Liver (tissue), 3 donors: ENCODE data around the gene OR9A4.

ENCODE experiments used
- CTCF ChIP-seq: fragments of 150-350 bp; IDR thresholded peaks from 2 replicates; pipeline ENCODE4 v1.5.1; 2017; ENCODE audit warnings: improper control_type of control experiment, low read depth, low read length; ENCODE audit not compliant: missing input control
- EGR1 ChIP-seq, 2 donors: IDR thresholded peaks; 2 replicates each; pipeline ENCODE4 v1.6.1; 2016 to 2018; ENCODE audit warnings: antibody characterized with exemption in 2 of 2, low read depth in 2 of 2
- FOXA2 ChIP-seq: IDR thresholded peaks from 2 replicates; pipeline ENCODE4 v1.6.1; 2016; ENCODE audit warnings: antibody characterized with exemption
- MAX ChIP-seq: IDR thresholded peaks from 2 replicates; pipeline ENCODE4 v1.6.1; 2016; ENCODE audit warnings: antibody characterized with exemption
- RAD21 ChIP-seq, 2 donors: IDR thresholded peaks; 2 replicates each; pipeline ENCODE4 v1.6.1; 2016; ENCODE audit warnings: antibody characterized with exemption in 2 of 2, mild to moderate bottlenecking in 2 of 2
- REST ChIP-seq: IDR thresholded peaks from 2 replicates; pipeline ENCODE4 v1.6.1; 2016; ENCODE audit warnings: antibody characterized with exemption, mild to moderate bottlenecking
- RXRA ChIP-seq, 2 donors: IDR thresholded peaks; 2 replicates each; pipeline ENCODE4 v1.6.1; 2017 to 2018; ENCODE audit warnings: antibody characterized with exemption in 2 of 2, mild to moderate bottlenecking in 1 of 2
- SP1 ChIP-seq: IDR thresholded peaks from 2 replicates; pipeline ENCODE4 v1.6.1; 2018; ENCODE audit warnings: antibody characterized with exemption, mild to moderate bottlenecking
- TAF1 ChIP-seq: conservative IDR thresholded peaks from 2 replicates; pipeline ENCODE4 v1.6.1; 2016; ENCODE audit warnings: antibody characterized with exemption, mild to moderate bottlenecking
- YY1 ChIP-seq: IDR thresholded peaks from 2 replicates; pipeline ENCODE4 v1.6.1; 2016; ENCODE audit warnings: antibody characterized with exemption, mild to moderate bottlenecking
- ZBTB33 ChIP-seq: IDR thresholded peaks from 2 replicates; pipeline ENCODE4 v1.6.1; 2016; ENCODE audit warnings: antibody characterized with exemption
- donor health status: healthy.
- donor health status: healthy.

GRCh38 chr7:141920281-141920680 lies 4.1 kb downstream of the OR9A4 start:
- TF ChIP-seq CTCF, result no peak
- no peak for TF ChIP-seq RAD21 (IDR thresholded peaks at IDR 0.05)
- TF ChIP-seq REST, result no peak
- TF ChIP-seq MAX, result no peak
- TF ChIP-seq EGR1 (IDR thresholded peaks at IDR 0.05; ENCODE audit: low read depth in 2 of 2), result no peak
- TF ChIP-seq YY1, result no peak
- TF ChIP-seq RXRA (IDR thresholded peaks at IDR 0.05), result no peak
- TF ChIP-seq FOXA2, result no peak
- no peak for TF ChIP-seq ZBTB33
- TF ChIP-seq TAF1, result no peak
- TF ChIP-seq SP1, result no peak
